Astrocyte (in vitro differentiated cells and primary cell): ENCODE results near the gene FSTL4. TPM values are rescaled to one million over a fixed set of nuclear protein-coding genes. Genes with fewer than 3 reads are reported as not detected.

Experiments
- DNase-seq: peaks from one replicate; pipeline ENCODE4 v3.0.0-alpha.2; 2010; ENCODE audit warnings: low read depth
- FAIRE-seq: peaks from 2 replicates; lab custom pipeline; 2011; peaks lifted over from hg19 to GRCh38; lab: Jason Lieb, UNC
- H2AFZ ChIP-seq: 2 replicates; pipeline ENCODE4 v1.6.0; 2012; ENCODE audit warnings: low read depth, low read length, inconsistent platforms
- H3K27ac ChIP-seq: 2 replicates; pipeline ENCODE4 v1.5.1; 2011; ENCODE audit warnings: low read depth, low read length, inconsistent platforms
- H3K27me3 ChIP-seq: 2 replicates; pipeline ENCODE4 v1.6.0; 2011; ENCODE audit warnings: low read length, inconsistent platforms; ENCODE audit not compliant: insufficient read depth
- H3K36me3 ChIP-seq: 2 replicates; pipeline ENCODE4 v1.5.1; 2011; ENCODE audit warnings: low read length, inconsistent platforms; ENCODE audit not compliant: insufficient read depth
- H3K4me1 ChIP-seq: 2 replicates; pipeline ENCODE4 v1.5.1; 2011; ENCODE audit warnings: low read length, inconsistent platforms; ENCODE audit not compliant: insufficient read depth
- H3K4me2 ChIP-seq: 2 replicates; pipeline ENCODE4 v1.6.0; 2012; ENCODE audit warnings: low read length, inconsistent platforms
- H3K4me3 ChIP-seq: 2 replicates; pipeline ENCODE4 v1.5.1; 2011; ENCODE audit warnings: low read depth, mild to moderate bottlenecking, low read length, inconsistent platforms; ENCODE audit not compliant: insufficient read depth
- H3K79me2 ChIP-seq: 2 replicates; pipeline ENCODE4 v1.6.0; 2012; ENCODE audit warnings: mild to moderate bottlenecking, low read length, inconsistent platforms; ENCODE audit not compliant: insufficient read depth
- H3K9ac ChIP-seq: 2 replicates; pipeline ENCODE4 v1.6.0; 2012; ENCODE audit warnings: mild to moderate bottlenecking, low read length, inconsistent platforms
- H3K9me3 ChIP-seq: 2 replicates; pipeline ENCODE4 v1.5.1; 2012; ENCODE audit warnings: low read depth, mild to moderate bottlenecking, low read length, inconsistent platforms; ENCODE audit not compliant: insufficient read depth
- H4K20me1 ChIP-seq: 2 replicates; pipeline ENCODE4 v1.6.0; 2012; ENCODE audit warnings: low read length, inconsistent platforms; ENCODE audit not compliant: insufficient read depth
- H3K27ac Mint-ChIP-seq: one replicate; pipeline ENCODE4 v1.8.0; 2021; ENCODE audit warnings: mild to moderate bottlenecking, mixed read lengths; ENCODE audit not compliant: unreplicated experiment
- H3K27me3 Mint-ChIP-seq: one replicate; pipeline ENCODE4 v1.8.0; 2021; ENCODE audit warnings: low read depth, mixed read lengths; ENCODE audit not compliant: unreplicated experiment
- H3K36me3 Mint-ChIP-seq: one replicate; pipeline ENCODE4 v1.8.0; 2021; ENCODE audit warnings: low read depth, mixed read lengths; ENCODE audit not compliant: unreplicated experiment
- H3K4me1 Mint-ChIP-seq: one replicate; pipeline ENCODE4 v1.8.0; 2021; ENCODE audit warnings: low read depth, mixed read lengths; ENCODE audit not compliant: unreplicated experiment
- H3K4me3 Mint-ChIP-seq: one replicate; pipeline ENCODE4 v1.8.0; 2021; ENCODE audit warnings: mild to moderate bottlenecking, moderate library complexity, mixed read lengths; ENCODE audit not compliant: unreplicated experiment
- H3K9me3 Mint-ChIP-seq: one replicate; pipeline ENCODE4 v1.8.0; 2021; ENCODE audit warnings: mild to moderate bottlenecking, mixed read lengths; ENCODE audit not compliant: unreplicated experiment
- EZH2 ChIP-seq: IDR thresholded peaks from 2 replicates; pipeline ENCODE4 v1.6.1; 2012; ENCODE audit warnings: mild to moderate bottlenecking, low read length, inconsistent platforms; ENCODE audit not compliant: insufficient read depth
- total RNA-seq: library from RNA; stranded (reverse); gene quantifications from 2 replicates; pipeline ENCODE4 v1.2.1, GENCODE V29; 2021
- TF ChIP-seq, protein P1 (sequence below): IDR thresholded peaks from 2 replicates; pipeline ENCODE4 v1.5.1; 2011; ENCODE audit warnings: low read depth, mild to moderate bottlenecking, inconsistent platforms, low read length, moderate library complexity; ENCODE audit not compliant: insufficient read depth

The FSTL4 gene
- total RNA-seq, 1 donor from 2014 or later, result not detected

DNA sequence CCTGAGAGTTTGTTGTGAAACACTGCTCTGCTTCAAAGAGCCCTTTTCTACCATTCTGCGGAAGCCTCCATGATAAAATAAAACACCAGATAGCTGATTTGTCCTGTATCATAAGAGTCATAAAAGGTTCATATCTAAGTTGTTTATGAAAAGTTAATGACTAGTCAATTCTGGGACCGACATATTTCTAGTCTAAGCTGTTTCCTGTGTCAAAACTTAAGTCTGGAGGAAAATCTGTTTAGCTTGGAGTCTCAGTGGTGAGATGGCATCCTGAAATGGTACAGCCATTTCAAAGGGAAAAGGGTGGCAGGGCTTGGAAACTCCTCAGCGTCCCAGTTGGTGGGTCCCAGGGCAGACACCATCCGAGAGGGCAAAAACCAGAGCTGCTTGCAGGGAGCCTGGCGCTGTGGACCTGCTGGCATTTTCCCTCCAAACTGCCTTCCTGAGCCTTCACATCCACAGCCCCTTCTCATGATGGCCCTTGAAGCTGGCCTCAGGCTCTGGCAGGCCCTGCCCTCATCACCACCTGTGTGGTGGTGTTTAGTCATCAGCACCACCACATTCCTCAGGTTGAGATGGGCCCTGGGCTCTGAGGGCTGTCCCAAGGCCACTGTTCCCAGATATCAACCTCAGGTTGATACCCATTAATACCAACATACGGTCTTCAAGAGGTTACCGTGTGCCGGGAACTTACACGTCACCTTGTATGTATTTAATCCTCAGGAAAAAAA is 376.5 kb downstream of the FSTL4 start:
- Histone ChIP-seq H3K79me2 (no peaks in the 10 kb centered on the region), H3K4me3 (no peak overlapping the region), H2AFZ (no peak overlapping the region), H3K9me3 (no peaks in the 10 kb centered on the region), H3K9ac (no peak overlapping the region), H3K27ac (no peak overlapping the region), H3K36me3 (no peaks in the 10 kb centered on the region), H3K27me3 (peaks cover 8% of the 10 kb centered on the region), H4K20me1 (no peaks in the 10 kb centered on the region), H3K4me1 (peaks cover 9% of the 10 kb centered on the region), H3K4me2 (no peak overlapping the region)
- Mint-ChIP-seq H3K27me3 (peaks cover 35% of the 10 kb centered on the region), H3K4me3 (no peak overlapping the region), H3K9me3 (peaks cover 8% of the 10 kb centered on the region), H3K27ac (no peak overlapping the region), H3K36me3 (no peaks in the 10 kb centered on the region), H3K4me1 (peaks cover 6% of the 10 kb centered on the region)
- DNase-seq (no peak), FAIRE-seq (no peak)
- no peak for TF ChIP-seq EZH2
- TF ChIP-seq, protein P1, sequence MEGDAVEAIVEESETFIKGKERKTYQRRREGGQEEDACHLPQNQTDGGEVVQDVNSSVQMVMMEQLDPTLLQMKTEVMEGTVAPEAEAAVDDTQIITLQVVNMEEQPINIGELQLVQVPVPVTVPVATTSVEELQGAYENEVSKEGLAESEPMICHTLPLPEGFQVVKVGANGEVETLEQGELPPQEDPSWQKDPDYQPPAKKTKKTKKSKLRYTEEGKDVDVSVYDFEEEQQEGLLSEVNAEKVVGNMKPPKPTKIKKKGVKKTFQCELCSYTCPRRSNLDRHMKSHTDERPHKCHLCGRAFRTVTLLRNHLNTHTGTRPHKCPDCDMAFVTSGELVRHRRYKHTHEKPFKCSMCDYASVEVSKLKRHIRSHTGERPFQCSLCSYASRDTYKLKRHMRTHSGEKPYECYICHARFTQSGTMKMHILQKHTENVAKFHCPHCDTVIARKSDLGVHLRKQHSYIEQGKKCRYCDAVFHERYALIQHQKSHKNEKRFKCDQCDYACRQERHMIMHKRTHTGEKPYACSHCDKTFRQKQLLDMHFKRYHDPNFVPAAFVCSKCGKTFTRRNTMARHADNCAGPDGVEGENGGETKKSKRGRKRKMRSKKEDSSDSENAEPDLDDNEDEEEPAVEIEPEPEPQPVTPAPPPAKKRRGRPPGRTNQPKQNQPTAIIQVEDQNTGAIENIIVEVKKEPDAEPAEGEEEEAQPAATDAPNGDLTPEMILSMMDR, result no peak

DNA sequence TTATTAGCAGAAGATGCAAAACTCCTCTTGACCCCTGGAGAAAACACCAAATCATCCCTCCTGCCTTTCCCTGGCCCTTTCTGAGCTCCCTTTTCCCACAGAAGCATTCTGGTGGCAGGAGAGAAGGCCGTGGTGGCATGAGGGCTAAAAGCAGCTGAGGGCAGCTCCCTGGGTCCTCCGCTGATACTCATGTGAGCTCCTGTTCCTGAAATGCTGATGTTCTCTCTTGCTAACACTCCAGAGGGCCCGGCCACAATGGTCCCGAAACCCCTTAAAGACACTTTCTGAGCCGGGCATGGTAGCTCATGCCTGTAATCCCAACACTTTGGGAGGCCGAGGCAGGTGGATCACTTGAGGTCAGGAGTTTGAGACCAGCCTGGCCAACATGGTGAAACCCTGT is 377.4 kb downstream of the FSTL4 start:
- no peak for TF ChIP-seq EZH2
- TF ChIP-seq, protein P1, result no peak
- H3K9me3 Mint-ChIP-seq, result peaks cover 6% of the 10 kb centered on the region

DNA sequence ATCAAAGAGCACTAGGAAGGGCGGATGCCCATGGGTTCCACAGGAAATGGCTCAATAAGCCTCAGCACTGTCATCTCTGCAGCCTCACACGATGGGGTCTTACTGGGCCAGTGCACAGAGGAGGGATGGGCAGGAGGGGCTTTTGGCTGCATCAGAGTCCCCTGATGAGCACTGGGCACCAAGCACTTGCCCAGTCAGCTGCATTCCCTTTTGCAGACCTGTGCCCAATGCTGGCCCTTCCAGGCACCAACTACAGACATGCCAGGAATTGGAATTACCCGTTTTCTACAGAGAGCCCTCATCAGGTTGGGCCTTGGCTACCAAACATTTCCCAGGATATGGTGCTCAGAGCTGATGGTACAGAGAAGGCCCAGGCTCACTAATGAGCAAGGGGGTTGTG is 378.1 kb downstream of the FSTL4 start:
- no peak overlapping the region for H3K4me3 Mint-ChIP-seq
- no peak for FAIRE-seq
- H3K9me3 ChIP-seq, result no peaks in the 10 kb centered on the region

More for the DNA sequence above, 377.4 kb downstream of the FSTL4 start:
- H2AFZ ChIP-seq, result no peak overlapping the region
- Mint-ChIP-seq H3K27ac (no peak overlapping the region), H3K27me3 (peaks cover 35% of the 10 kb centered on the region), H3K4me3 (no peak overlapping the region), H3K36me3 (no peaks in the 10 kb centered on the region), H3K4me1 (peaks cover 1% of the 10 kb centered on the region)
- FAIRE-seq (no peak), DNase-seq (no peak)
- H3K27me3 ChIP-seq, result peaks cover 8% of the 10 kb centered on the region
- H3K9ac ChIP-seq, result no peak overlapping the region
- H3K4me1 ChIP-seq, result peaks cover 5% of the 10 kb centered on the region
- no peak overlapping the region for H3K4me3 ChIP-seq
- no peaks in the 10 kb centered on the region for H4K20me1 ChIP-seq
- H3K36me3 ChIP-seq, result no peaks in the 10 kb centered on the region
- no peaks in the 10 kb centered on the region for H3K79me2 ChIP-seq
- no peaks in the 10 kb centered on the region for H3K9me3 ChIP-seq
- no peak overlapping the region for H3K4me2 ChIP-seq
- no peak overlapping the region for H3K27ac ChIP-seq

More for the DNA sequence above, 378.1 kb downstream of the FSTL4 start:
- Histone ChIP-seq H2AFZ (no peak overlapping the region), H3K4me1 (peaks cover 5% of the 10 kb centered on the region), H3K27ac (no peak overlapping the region), H3K4me3 (no peak overlapping the region), H3K4me2 (no peak overlapping the region), H3K27me3 (peaks cover 8% of the 10 kb centered on the region), H3K79me2 (no peaks in the 10 kb centered on the region), H3K9ac (no peak overlapping the region), H3K36me3 (no peaks in the 10 kb centered on the region), H4K20me1 (no peaks in the 10 kb centered on the region)
- peaks cover 6% of the 10 kb centered on the region for H3K9me3 Mint-ChIP-seq
- no peak for TF ChIP-seq EZH2
- TF ChIP-seq, protein P1, result no peak
- no peaks in the 10 kb centered on the region for H3K4me1 Mint-ChIP-seq
- DNase-seq, result no peak
- peaks cover 35% of the 10 kb centered on the region for H3K27me3 Mint-ChIP-seq
- H3K27ac Mint-ChIP-seq, result no peak overlapping the region
- no peaks in the 10 kb centered on the region for H3K36me3 Mint-ChIP-seq
